ENCODE data around the gene SPAG16.
A peak's percentile ranks its signal among the peaks of the same experiment; 100 is the strongest.

The SPAG16 gene

GRCh38 chr2:214196260-214196659 lies 912.0 kb downstream of the SPAG16 start:
- DNase-seq, result no peak

DNA sequence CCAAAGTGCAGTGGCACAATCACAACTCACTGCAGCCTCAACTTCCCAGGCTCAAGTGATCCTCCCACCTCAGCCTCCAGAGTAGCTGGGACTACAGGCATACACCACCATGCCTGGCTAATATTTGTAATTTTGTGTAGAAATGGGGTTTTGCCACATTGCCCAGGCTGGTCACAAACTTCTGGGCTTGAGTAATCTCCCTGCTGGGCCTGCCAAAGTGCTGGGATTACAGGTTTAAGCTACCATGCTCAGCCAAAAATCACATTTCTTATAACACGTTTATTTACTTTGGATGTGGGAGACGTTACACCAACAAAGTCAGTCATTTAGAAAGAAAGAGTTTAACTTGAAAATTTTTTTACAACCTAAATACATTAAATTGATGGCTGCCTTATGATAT lies 917.6 kb downstream of the SPAG16 start:
- DNase-seq, result no peak

DNA sequence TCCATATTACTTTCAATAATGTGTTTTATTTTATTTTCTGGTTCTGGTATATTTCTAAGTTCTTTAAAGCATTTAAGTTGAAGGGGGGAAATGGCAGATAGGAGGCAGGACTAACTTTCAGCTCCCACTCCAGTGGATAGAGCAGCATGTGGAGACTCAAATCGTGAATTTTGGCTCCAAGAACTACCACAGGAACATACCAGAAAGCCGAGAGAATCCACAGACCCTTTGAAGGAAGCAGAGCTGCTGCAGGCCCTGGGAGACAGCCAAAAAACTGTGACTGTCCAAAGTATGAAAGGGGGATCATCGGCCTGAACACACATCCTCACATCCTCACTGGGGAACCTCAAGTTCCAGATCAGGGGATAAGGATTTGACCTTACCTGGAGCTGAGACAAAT lies 919.0 kb downstream of the SPAG16 start:
- peak; percentile 32 for DNase-seq

DNA sequence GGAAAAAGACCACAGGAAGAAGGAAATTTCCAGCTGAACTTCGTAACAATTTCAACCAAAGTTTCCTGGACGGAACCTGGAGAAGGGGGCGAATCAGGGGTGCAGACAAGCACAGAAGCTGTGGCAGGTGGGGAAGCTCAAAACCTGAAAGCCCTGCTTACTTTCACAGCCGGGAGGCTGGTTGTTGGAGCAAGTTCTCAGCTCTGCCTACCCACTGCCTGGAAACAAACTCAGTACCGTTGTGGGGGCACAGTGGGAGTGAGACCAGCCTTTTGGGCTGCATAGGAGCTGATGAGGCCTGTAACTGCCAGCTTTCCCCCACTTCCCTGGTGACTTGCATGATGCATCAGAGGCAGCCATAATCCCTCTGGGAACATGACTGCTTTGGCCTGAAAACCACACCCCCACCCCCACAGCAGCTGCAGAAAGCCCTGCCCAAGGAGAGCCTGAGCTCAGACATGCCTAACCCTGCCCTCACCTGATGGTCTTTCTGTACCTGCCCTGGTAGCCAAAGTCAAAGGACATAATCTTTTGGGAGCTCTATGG lies 919.6 kb downstream of the SPAG16 start:
- DNase-seq, result peak; percentile 56

- DNase-seq, result no peak
Measured at GRCh38 chr2:214215107-214215506, 930.8 kb downstream of the SPAG16 start.

DNA sequence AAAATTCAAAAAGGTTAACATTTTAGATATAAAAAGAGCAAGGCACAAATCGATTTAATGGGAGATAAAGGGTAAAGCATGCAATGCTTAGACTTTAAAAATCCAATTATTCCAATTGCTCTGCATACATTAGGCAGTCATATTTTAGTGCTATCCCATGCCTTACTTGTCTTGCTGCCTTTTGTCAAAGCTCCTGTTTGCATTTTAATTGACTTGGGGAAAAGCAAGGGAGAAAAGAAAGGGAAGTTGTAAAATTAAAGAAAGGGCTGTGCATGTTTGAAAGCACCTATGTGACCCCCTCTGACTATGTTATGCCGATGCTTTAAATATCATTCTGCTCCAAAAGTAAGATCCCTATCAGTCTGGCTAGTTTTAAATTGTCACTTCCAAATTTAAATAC lies 932.9 kb downstream of the SPAG16 start:
- DNase-seq, result no peak

GRCh38 chr2:214217599-214217998 lies 933.3 kb downstream of the SPAG16 start:
- DNase-seq, result no peak

GRCh38 chr2:214220251-214220650 lies 936.0 kb downstream of the SPAG16 start:
- no peak for DNase-seq

DNA sequence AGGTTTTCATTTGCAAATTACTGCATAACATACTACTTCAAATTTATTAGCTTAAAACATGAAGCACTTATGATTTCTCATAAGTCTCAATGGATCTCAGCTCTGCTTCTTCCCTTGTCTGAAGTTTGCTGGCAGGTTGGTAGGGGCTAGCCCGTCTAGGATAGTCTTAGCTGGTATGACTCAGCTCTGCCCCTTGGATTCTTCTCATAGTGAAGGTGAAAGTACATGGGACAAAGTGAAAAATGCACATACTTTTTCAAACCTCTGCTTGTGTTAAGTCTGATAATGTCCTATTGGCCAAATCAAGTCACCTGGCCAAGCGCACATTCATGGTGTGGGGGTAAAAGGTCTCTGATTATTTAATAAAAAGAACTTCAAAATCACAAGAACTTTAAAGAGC lies 941.8 kb downstream of the SPAG16 start:
- no peak for DNase-seq

- DNase-seq, result peak; percentile 18
Measured at GRCh38 chr2:214232271-214232670, 948.0 kb downstream of the SPAG16 start.

GRCh38 chr2:214233164-214233563 lies 948.9 kb downstream of the SPAG16 start:
- DNase-seq, result no peak

DNA sequence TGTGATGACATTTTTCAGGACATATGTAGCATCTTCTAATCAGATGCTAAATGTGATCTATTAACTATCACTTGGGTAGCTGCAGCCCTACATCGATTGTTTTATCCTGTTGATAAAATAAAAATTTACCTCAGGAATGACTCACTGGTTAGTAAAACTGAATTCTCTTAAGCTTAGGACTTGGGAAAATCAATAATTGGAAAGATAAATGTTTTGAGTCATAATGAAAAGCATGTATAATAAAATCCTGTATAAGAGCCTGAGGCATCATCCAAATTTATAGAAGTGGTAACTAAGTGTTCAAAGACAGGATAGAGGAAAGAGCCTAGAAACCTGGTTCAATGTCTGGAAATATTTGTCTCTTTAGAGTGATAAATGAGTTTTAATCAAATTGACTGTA lies 958.5 kb downstream of the SPAG16 start:
- no peak for DNase-seq

GRCh38 chr2:214244847-214245246 lies 960.6 kb downstream of the SPAG16 start:
- peak; percentile 36 for DNase-seq

DNA sequence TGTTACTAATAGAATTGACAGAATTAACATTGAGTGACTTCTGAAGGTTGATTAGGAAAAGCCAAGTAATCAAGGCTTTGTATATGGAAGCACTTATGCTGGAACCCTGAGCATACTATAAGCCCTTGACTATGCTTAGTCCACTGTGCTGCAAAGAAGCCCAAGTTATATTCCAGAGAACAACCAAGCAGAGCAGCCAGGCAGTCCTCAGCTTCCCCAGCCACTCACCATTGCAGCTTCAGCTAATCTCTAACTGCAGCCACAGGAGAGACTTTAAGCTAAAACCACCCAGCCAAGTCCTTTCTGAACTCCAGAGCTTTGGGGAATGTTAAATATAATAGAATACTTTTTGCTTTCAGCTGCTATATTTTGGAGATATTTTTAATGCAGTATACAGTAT lies 962.2 kb downstream of the SPAG16 start:
- DNase-seq, result no peak

DNA sequence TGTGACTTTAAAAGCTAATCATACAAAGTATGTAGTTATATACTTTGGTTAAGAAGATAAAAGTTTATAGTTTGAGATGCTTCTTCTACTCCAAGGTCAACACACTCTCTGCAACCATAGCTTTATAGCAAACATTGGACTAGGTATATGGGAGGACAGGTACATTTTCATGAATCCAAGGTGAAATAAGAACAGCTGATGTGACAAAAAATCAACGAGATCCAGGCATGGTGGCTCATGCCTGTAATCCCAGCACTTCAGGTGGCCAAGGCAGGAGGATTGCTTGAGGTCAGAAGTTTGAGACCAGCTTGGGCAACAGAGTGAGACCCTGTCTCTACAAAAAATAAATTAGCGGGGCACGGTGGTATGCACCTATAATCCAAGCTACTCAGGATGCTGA lies 963.3 kb downstream of the SPAG16 start:
- no peak for DNase-seq

DNA sequence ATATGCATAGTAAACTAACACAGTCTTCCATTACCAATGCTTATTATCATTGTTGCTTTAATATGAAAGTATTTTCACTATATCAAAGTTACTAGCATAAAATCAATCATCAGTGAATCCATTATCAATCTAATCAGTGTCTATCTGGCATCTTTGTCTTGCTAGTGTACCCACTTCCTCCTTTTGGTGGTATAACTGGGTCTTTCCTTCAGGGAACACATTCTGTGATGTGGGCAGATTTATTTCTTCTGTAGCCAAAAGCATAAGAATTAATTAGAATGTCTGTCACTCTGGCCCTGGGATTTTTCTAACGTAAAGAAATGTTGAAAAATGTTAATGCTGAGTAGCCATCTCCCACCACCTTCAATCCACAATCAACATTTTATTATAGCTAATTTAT lies 970.8 kb downstream of the SPAG16 start:
- DNase-seq, result no peak

DNA sequence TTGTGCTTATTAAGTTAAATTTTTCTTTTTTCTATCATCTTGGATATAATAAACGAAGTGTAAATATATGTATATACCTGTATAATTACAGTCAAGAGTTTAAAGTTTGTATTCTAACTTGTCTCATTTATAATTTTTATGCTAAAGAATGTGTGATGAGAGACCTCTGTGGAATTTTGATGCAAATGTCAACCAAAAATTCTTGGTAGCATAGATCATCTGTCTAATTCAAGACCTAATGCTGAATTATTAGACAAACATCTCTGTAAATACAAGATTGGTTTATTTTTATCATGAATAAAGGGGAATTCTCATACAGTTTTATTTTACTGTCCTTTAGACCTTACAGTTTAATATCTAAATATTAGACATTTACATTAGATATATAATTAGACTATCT lies 977.4 kb downstream of the SPAG16 start:
- peak; percentile 39 for DNase-seq

DNA sequence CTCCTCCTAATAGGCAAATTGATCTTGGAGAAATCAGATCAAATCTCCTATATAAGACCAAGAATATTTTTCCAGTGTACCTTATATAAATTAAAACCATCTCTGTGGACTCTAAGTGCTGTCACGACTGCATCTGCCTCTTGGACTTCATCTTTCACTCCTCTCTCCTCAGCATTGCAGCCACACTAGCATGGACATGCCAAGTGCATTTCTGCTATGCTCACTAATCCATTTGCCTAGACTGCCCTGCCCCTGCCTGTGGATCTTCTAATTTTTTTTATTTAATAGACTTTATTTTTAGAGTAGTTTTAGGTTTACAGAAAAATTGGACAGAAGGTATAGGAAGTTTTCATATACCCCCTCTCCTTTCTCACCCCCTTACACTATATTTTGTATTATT lies 979.9 kb downstream of the SPAG16 start:
- no peak for DNase-seq

- no peak for DNase-seq
Measured at GRCh38 chr2:214265991-214266489, 981.8 kb downstream of the SPAG16 start.

GRCh38 chr2:214277880-214278279 lies 993.6 kb downstream of the SPAG16 start:
- DNase-seq, result no peak

GRCh38 chr2:214286011-214286410 lies 1001.7 kb downstream of the SPAG16 start:
- no peak for DNase-seq

DNA sequence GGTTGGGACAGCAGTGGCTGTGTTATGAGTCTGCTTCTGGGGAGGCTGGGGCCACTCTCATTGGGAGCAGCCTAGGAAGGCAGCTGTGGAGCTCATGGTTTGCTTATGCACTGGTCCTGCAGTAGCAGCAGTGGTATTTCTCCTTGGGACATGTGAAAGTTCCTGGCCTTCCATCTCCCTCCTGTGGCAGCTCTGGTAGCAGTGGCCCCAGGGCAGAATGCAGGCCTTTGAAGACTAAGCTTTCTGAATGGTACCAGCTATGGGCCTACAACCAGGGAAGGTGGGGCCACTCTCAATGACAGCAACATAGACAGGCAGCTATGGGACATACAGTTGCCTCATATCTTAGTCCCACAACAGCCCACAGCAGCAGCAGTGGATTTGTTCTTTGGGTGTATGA lies 1009.3 kb downstream of the SPAG16 start:
- no peak for DNase-seq

DNA sequence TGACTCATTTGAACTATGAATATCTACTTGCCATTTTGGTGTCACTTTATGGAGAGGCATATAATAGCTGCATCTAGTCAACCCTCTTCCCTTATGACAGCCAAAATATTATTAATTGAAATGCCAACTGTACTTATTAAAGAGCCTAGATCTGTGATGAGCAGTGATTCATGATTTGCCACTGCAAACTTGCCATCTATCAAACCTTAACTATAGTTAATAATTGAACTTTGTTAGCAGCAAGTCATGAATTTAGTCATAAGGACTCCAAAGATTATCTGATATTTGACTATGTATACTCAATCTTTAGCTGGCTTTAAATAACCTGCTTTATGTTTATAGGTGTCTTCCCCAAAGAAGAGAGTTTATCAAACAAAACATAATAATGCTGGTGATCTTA lies 1010.2 kb downstream of the SPAG16 start:
- no peak for DNase-seq

DNA sequence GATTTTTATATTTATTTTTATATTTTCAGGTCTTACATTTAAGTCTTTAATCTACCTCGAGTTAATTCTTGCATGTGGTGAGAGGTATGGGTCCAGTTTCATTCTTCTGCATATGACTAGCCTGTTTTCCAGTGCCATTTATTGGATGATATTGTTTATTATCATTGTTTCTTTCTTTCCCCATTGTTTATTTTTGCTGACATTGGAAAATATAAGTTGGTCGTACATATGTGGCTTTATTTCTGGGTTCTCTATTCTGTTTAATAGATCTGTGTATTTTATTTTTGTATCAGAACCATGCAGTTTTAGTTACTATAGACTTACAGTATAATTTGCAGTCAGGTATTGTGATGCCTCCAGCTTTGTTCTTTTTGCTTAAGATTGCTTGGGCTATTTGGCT lies 1013.2 kb downstream of the SPAG16 start:
- DNase-seq, result no peak

GRCh38 chr2:214310319-214310718 lies 1026.1 kb downstream of the SPAG16 start:
- no peak for DNase-seq
